Body of pancreas (tissue), 4 donors: ENCODE data around the gene TRIP11.
A peak's percentile ranks its signal among the peaks of the same experiment; 100 is the strongest.

Experiments used
- POLR2A ChIP-seq, 3 donors: fragments of 450-650 bp; IDR thresholded peaks; one replicate each; pipeline ENCODE4 v1.6.1; 2016; ENCODE audit warnings: antibody characterized with exemption in 3 of 3, mild to moderate bottlenecking in 2 of 3
- TF ChIP-seq, protein P1 (sequence below), 7 experiments: fragments of 450-650 bp in 4 of 7; fragments of 200-600 bp in 3 of 7; sonication (generic) in 3 of 7; IDR thresholded peaks; one replicate each; pipeline ENCODE4 v1.5.1; 2016 to 2019; ENCODE audit warnings: antibody characterized with exemption in 7 of 7

DNA sequence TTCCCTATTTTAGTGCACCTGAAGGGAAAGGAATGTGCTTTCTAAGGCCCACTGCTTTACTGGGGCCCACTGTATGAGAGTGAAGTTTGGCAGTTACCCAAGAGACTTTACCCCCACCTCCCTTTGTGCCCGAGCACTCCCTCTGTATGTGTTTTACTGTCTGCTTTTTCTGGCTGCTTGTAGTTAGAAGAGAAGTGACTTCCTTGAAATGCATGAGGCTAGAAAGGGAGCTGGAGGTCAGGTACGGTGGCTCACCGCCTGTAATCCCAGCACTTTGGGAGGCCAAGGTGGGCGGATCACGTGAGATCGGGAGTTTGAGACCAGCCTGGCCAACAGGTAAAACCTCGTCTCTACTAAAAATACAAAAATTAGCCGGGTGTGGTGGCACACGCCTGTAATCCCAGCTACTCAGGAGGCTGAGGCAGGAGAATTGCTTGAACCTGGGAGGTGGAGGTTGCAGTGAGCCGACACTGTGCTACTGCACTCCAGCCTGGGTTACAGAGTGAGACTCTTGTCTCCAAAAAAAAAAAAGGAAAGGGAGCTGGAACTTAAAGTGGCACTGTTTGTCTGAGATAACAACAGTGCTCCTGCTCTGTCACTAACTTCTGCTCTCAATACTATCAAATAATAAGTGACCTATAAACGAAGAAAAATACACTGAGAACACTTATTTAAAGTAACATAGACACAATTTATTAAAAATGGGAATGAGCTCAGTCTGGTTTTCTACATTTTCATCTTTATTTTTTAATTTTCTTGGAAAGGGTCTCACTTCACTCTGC, 5.8 kb downstream of the TRIP11 start:
- peak in 2 of 3 donors; percentile 56 for TF ChIP-seq POLR2A (IDR thresholded peaks at IDR 0.05)
- TF ChIP-seq, protein P1, sequence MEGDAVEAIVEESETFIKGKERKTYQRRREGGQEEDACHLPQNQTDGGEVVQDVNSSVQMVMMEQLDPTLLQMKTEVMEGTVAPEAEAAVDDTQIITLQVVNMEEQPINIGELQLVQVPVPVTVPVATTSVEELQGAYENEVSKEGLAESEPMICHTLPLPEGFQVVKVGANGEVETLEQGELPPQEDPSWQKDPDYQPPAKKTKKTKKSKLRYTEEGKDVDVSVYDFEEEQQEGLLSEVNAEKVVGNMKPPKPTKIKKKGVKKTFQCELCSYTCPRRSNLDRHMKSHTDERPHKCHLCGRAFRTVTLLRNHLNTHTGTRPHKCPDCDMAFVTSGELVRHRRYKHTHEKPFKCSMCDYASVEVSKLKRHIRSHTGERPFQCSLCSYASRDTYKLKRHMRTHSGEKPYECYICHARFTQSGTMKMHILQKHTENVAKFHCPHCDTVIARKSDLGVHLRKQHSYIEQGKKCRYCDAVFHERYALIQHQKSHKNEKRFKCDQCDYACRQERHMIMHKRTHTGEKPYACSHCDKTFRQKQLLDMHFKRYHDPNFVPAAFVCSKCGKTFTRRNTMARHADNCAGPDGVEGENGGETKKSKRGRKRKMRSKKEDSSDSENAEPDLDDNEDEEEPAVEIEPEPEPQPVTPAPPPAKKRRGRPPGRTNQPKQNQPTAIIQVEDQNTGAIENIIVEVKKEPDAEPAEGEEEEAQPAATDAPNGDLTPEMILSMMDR (IDR thresholded peaks at IDR 0.05), result no peak
